ENCODE measurements around the gene C15orf62.

C15orf62 gene

DNA sequence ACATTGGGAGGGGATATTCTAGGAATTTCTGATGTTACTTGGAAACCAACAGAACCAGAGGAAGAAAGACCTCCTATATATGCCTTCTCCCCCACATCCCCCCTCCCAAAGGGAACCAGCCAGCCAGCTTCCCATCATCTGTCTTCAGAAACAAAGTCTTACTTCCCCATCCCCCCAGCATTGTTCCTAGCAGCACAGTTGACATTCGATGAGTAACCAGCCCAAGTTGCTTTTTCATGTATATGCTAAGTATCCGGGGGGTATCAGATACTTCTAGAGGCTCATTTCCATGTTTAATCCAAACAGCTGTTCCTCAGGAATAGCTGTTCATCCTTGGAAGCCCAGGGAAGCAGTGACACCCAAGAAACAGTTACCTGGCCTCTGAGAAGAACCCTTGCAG is 30.7 kb upstream of the C15orf62 start:
- 87% methylated on average over 2 of the region's 2 CpGs for WGBS

DNA sequence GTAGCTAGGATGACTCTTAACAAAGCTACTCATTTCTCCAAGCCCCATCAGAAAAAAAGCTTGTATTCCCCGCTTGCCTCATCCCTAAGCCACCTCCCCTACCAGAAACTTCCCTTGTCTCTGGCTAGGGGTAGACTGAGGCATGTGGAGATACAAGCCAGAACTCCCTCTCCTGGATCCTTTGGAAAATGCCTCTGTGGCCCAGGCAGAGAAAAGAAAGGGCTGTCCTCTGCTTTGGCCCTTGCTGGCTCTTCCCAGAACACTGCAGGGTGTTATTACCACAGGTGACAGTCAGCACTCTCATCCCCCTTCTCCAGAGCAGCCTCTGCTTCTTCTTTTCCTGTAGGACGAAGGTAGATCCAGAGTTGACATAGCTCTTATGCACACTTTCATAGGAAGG is 29.9 kb upstream of the C15orf62 start:
- Histone ChIP-seq H3K4me1 (ENCODE audit: control insufficient read depth, insufficient read depth, low read depth, low read length) (peaks cover 8% of the 10 kb centered on the region), H2BK120ac (ENCODE audit: low read depth, low read length) (no peak overlapping the region), H3K4me2 (ENCODE audit: low read length, poor library complexity, severe bottlenecking) (no peak overlapping the region), H3K4me3 (ENCODE audit: insufficient read depth in 1 of 2, low read depth in 1 of 2, low read length in 2 of 2) (no peak overlapping the region), H3K23ac (ENCODE audit: low read length in 2 of 2) (no peak overlapping the region), H2BK5ac (ENCODE audit: low read depth, low read length, poor library complexity, severe bottlenecking) (no peak overlapping the region), H3K27ac (ENCODE audit: low read length, poor library complexity, severe bottlenecking) (no peak overlapping the region), H2AFZ (ENCODE audit: low read depth, low read length) (no peak overlapping the region), H3K18ac (ENCODE audit: low read depth in 1 of 2, low read length in 2 of 2) (no peak overlapping the region), H3K27me3 (ENCODE audit: control insufficient read depth in 1 of 2, insufficient read depth in 1 of 2, low read length in 2 of 2) (no peaks in the 10 kb centered on the region), H2AK5ac (ENCODE audit: low read length, severe bottlenecking) (no peak overlapping the region), H3K14ac (ENCODE audit: low read length in 2 of 2) (no peak overlapping the region), H3K36me3 (ENCODE audit: control insufficient read depth in 1 of 2, insufficient read depth in 2 of 2, low read depth in 1 of 2, low read length in 2 of 2) (peaks cover 58 to 85% of the 10 kb centered on the region in 2 experiments), H3K9ac (ENCODE audit: low read length) (no peak overlapping the region), H4K8ac (ENCODE audit: low read length) (no peak overlapping the region), H2BK15ac (ENCODE audit: low read depth, poor library complexity, severe bottlenecking) (no peak overlapping the region), H3K4ac (ENCODE audit: low read depth in 1 of 2, low read length in 2 of 2) (no peak overlapping the region), H3K9me3 (ENCODE audit: control insufficient read depth, low read length) (no peaks in the 10 kb centered on the region), H4K91ac (ENCODE audit: low read length) (no peak overlapping the region), H3K79me1 (replicated peaks; ENCODE audit: low read length, poor library complexity, severe bottlenecking) (peaks cover 15% of the 10 kb centered on the region), H2BK12ac (ENCODE audit: low read length in 2 of 2) (no peak overlapping the region)
- no peak for DNase-seq
- 88% methylated on average over 1 of the region's 2 CpGs for WGBS

More for the DNA sequence above, 30.7 kb upstream of the C15orf62 start:
- no peak overlapping the region for H2AK5ac ChIP-seq (ENCODE audit: low read length, severe bottlenecking)
- no peak overlapping the region for H4K91ac ChIP-seq (ENCODE audit: low read length)
- H3K18ac ChIP-seq (ENCODE audit: low read depth in 1 of 2, low read length in 2 of 2) = no peak overlapping the region
- no peak overlapping the region for H3K23ac ChIP-seq (ENCODE audit: low read length in 2 of 2)
- no peak overlapping the region for H4K8ac ChIP-seq (ENCODE audit: low read length)
- H3K4me3 ChIP-seq (ENCODE audit: insufficient read depth in 1 of 2, low read depth in 1 of 2, low read length in 2 of 2) = no peak overlapping the region
- H3K9ac ChIP-seq (ENCODE audit: low read length) = no peak overlapping the region
- H3K27ac ChIP-seq (ENCODE audit: low read length, poor library complexity, severe bottlenecking) = no peak overlapping the region
- H3K14ac ChIP-seq (ENCODE audit: low read length in 2 of 2) = no peak overlapping the region
- no peak overlapping the region for H2BK15ac ChIP-seq (ENCODE audit: low read depth, poor library complexity, severe bottlenecking)
- no peak overlapping the region for H2BK5ac ChIP-seq (ENCODE audit: low read depth, low read length, poor library complexity, severe bottlenecking)
- no peak overlapping the region for H3K4ac ChIP-seq (ENCODE audit: low read depth in 1 of 2, low read length in 2 of 2)
- no peaks in the 10 kb centered on the region for H3K27me3 ChIP-seq (ENCODE audit: control insufficient read depth in 1 of 2, insufficient read depth in 1 of 2, low read length in 2 of 2)
- no peak for DNase-seq
- no peak overlapping the region for H3K4me2 ChIP-seq (ENCODE audit: low read length, poor library complexity, severe bottlenecking)
- H2BK12ac ChIP-seq (ENCODE audit: low read length in 2 of 2) = no peak overlapping the region
- peaks cover 58 to 88% of the 10 kb centered on the region in 2 experiments for H3K36me3 ChIP-seq (ENCODE audit: control insufficient read depth in 1 of 2, insufficient read depth in 2 of 2, low read depth in 1 of 2, low read length in 2 of 2)
- H3K9me3 ChIP-seq (ENCODE audit: control insufficient read depth, low read length) = no peaks in the 10 kb centered on the region
- H3K4me1 ChIP-seq (ENCODE audit: control insufficient read depth, insufficient read depth, low read depth, low read length) = peaks cover 6% of the 10 kb centered on the region
- peaks cover 15% of the 10 kb centered on the region for H3K79me1 ChIP-seq (replicated peaks; ENCODE audit: low read length, poor library complexity, severe bottlenecking)
- H2AFZ ChIP-seq (ENCODE audit: low read depth, low read length) = no peak overlapping the region
- no peak overlapping the region for H2BK120ac ChIP-seq (ENCODE audit: low read depth, low read length)

DNA sequence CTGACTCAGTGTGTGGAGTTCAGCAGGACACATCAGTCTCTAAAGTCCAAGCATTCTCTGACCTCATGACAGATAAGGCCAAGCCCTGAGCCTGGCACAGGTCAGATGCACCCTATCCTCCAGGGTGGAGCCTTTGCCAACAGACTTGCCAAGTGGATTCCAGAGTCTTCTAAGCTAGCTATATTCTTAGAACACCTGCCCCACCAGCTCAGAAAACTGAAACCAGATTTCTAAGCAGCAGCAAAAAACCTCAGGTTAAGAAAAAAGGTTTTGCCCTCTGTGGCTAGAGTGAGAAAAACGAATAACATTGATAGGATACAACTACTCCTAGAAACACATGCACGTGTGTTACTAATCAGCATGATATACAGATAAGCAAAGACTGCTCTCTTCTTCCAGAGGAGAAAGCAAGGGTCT is 26.3 kb upstream of the C15orf62 start:
- Histone ChIP-seq H2BK15ac (ENCODE audit: low read depth, poor library complexity, severe bottlenecking) (no peak overlapping the region), H4K91ac (ENCODE audit: low read length) (no peak overlapping the region), H3K27me3 (ENCODE audit: control insufficient read depth in 1 of 2, insufficient read depth in 1 of 2, low read length in 2 of 2) (no peaks in the 10 kb centered on the region), H3K4me2 (ENCODE audit: low read length, poor library complexity, severe bottlenecking) (no peak overlapping the region), H3K23ac (ENCODE audit: low read length in 2 of 2) (no peak overlapping the region), H3K9me3 (ENCODE audit: control insufficient read depth, low read length) (no peaks in the 10 kb centered on the region), H3K14ac (ENCODE audit: low read length in 2 of 2) (no peak overlapping the region), H2BK5ac (ENCODE audit: low read depth, low read length, poor library complexity, severe bottlenecking) (no peak overlapping the region), H2AK5ac (ENCODE audit: low read length, severe bottlenecking) (no peak overlapping the region), H2AFZ (ENCODE audit: low read depth, low read length) (no peak overlapping the region), H3K79me1 (replicated peaks; ENCODE audit: low read length, poor library complexity, severe bottlenecking) (peaks cover 25% of the 10 kb centered on the region), H2BK120ac (ENCODE audit: low read depth, low read length) (no peak overlapping the region), H3K9ac (ENCODE audit: low read length) (no peak overlapping the region), H3K36me3 (ENCODE audit: control insufficient read depth in 1 of 2, insufficient read depth in 2 of 2, low read depth in 1 of 2, low read length in 2 of 2) (peaks cover 46 to 62% of the 10 kb centered on the region in 2 experiments), H3K4me1 (ENCODE audit: control insufficient read depth, insufficient read depth, low read depth, low read length) (peaks cover 5% of the 10 kb centered on the region), H3K4me3 (ENCODE audit: insufficient read depth in 1 of 2, low read depth in 1 of 2, low read length in 2 of 2) (no peak overlapping the region), H3K4ac (ENCODE audit: low read depth in 1 of 2, low read length in 2 of 2) (no peak overlapping the region), H3K27ac (ENCODE audit: low read length, poor library complexity, severe bottlenecking) (no peak overlapping the region), H2BK12ac (ENCODE audit: low read length in 2 of 2) (no peak overlapping the region), H3K18ac (ENCODE audit: low read depth in 1 of 2, low read length in 2 of 2) (no peak overlapping the region), H4K8ac (ENCODE audit: low read length) (no peak overlapping the region)
- no peak for DNase-seq
- 80% methylated on average over 1 of the region's 2 CpGs for WGBS

DNA sequence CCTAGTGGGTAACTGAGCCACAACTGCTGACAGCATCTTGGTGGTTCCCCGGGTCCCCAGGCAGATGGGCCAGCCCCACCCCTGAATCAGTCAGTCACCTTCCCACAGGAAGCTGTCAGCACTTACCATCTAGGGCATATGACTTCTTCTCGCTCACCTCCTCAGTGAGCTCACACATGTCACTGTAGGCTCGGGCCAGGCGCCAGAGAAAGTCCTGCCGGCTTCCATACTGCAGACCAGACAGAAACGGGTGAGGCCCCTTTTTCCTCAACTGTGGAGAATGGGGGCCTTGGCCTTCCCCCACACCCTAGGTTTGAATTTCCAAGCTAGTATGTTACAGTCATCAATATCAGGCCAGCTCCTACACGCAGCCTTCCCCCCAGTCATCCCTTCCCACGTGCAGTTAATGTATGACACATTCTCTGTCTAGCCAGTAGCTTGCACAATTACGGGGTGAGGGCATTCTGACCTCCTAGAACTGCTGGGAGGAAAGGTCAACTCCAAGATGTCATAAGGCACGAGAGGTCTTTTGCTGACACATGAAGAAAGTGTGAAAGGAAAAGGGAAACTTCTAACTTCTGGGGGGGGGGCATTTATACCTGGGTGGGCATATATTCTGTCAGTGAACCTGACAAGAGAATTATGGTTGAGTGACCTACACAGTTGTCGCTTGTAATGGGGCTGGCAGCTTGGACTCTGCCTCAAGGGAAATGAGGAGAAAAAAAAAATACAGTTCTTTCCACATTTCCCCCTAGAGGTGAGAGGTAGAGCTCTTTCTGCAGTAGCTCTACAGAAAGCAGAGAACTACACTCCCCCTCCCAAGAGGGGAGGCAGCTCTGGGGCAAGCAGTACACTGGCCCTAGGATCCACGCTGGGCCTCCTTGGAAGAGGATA is 25.6 kb upstream of the C15orf62 start:
- H2AFZ ChIP-seq (ENCODE audit: low read depth, low read length) = no peak overlapping the region
- H2BK5ac ChIP-seq (ENCODE audit: low read depth, low read length, poor library complexity, severe bottlenecking) = no peak overlapping the region
- WGBS = 64% methylated on average over 11 of the region's 12 CpGs
- H3K4me1 ChIP-seq (ENCODE audit: control insufficient read depth, insufficient read depth, low read depth, low read length) = peaks cover 5% of the 10 kb centered on the region
- H3K23ac ChIP-seq (ENCODE audit: low read length in 2 of 2) = no peak overlapping the region
- DNase-seq = peak; percentile 87
- H3K18ac ChIP-seq (ENCODE audit: low read depth in 1 of 2, low read length in 2 of 2) = no peak overlapping the region
- H3K27ac ChIP-seq (ENCODE audit: low read length, poor library complexity, severe bottlenecking) = no peak overlapping the region
- H3K9me3 ChIP-seq (ENCODE audit: control insufficient read depth, low read length) = no peaks in the 10 kb centered on the region
- no peak overlapping the region for H3K4ac ChIP-seq (ENCODE audit: low read depth in 1 of 2, low read length in 2 of 2)
- H3K4me3 ChIP-seq (ENCODE audit: insufficient read depth in 1 of 2, low read depth in 1 of 2, low read length in 2 of 2) = no peak overlapping the region
- no peak overlapping the region for H2BK15ac ChIP-seq (ENCODE audit: low read depth, poor library complexity, severe bottlenecking)
- H3K14ac ChIP-seq (ENCODE audit: low read length in 2 of 2) = no peak overlapping the region
- no peak overlapping the region for H2BK120ac ChIP-seq (ENCODE audit: low read depth, low read length)
- no peak overlapping the region for H3K4me2 ChIP-seq (ENCODE audit: low read length, poor library complexity, severe bottlenecking)
- H3K27me3 ChIP-seq (ENCODE audit: control insufficient read depth in 1 of 2, insufficient read depth in 1 of 2, low read length in 2 of 2) = no peaks in the 10 kb centered on the region
- H2AK5ac ChIP-seq (ENCODE audit: low read length, severe bottlenecking) = no peak overlapping the region
- H3K9ac ChIP-seq (ENCODE audit: low read length) = no peak overlapping the region
- H3K79me1 ChIP-seq (replicated peaks; ENCODE audit: low read length, poor library complexity, severe bottlenecking) = peaks cover 25% of the 10 kb centered on the region
- no peak overlapping the region for H4K8ac ChIP-seq (ENCODE audit: low read length)
- H4K91ac ChIP-seq (ENCODE audit: low read length) = no peak overlapping the region
- no peak overlapping the region for H2BK12ac ChIP-seq (ENCODE audit: low read length in 2 of 2)
- H3K36me3 ChIP-seq (ENCODE audit: control insufficient read depth in 1 of 2, insufficient read depth in 2 of 2, low read depth in 1 of 2, low read length in 2 of 2) = peaks cover 50 to 59% of the 10 kb centered on the region in 2 experiments
